WTC11 (cell line): Measurements from ENCODE around the gene IFNK. TPM values are rescaled to one million over a fixed set of nuclear protein-coding genes. Genes with fewer than 3 reads are reported as not detected.

ENCODE experiments used
- ATAC-seq: fragments of 200-7000 bp; cut with Tn5 transposase; 2 replicates; pipeline ENCODE4 v1.10.0; 2021; ENCODE audit warnings: mild to moderate bottlenecking, moderate library complexity
- CTCF ChIA-PET: fragments of 300-600 bp; sonication (Branson Sonifier 250); formaldehyde crosslinking; loops from one replicate; lab custom pipeline; 2021; ENCODE audit warnings: antibody characterized with exemption; lab: Charles Lee
- POLR2A ChIA-PET: fragments of 350-600 bp; sonication (Branson Sonifier 250); formaldehyde crosslinking; loops from one replicate; lab custom pipeline; 2021; ENCODE audit warnings: antibody characterized with exemption; lab: Charles Lee
- DNase-seq: peaks from one replicate; pipeline ENCODE4 v3.0.0; 2021; ENCODE audit warnings: low spot score
- H3K27ac Mint-ChIP-seq: 2 replicates; pipeline ENCODE4 v1.8.0; 2021; ENCODE audit warnings: mixed read lengths
- H3K27me3 Mint-ChIP-seq: 2 replicates; pipeline ENCODE4 v1.8.0; 2021; ENCODE audit warnings: low read depth, mild to moderate bottlenecking, moderate library complexity, mixed read lengths
- H3K36me3 Mint-ChIP-seq: 2 replicates; pipeline ENCODE4 v1.8.0; 2021; ENCODE audit warnings: mixed read lengths
- H3K4me1 Mint-ChIP-seq: 2 replicates; pipeline ENCODE4 v1.8.0; 2022; ENCODE audit warnings: mixed read lengths
- H3K4me3 Mint-ChIP-seq: 2 replicates; pipeline ENCODE4 v1.8.0; 2021; ENCODE audit warnings: mild to moderate bottlenecking, moderate library complexity, mixed read lengths
- H3K9me3 Mint-ChIP-seq: 2 replicates; pipeline ENCODE4 v1.8.0; 2021; ENCODE audit warnings: mixed read lengths
- AFF4 ChIP-seq: sonication (generic); formaldehyde crosslinking; IDR thresholded peaks from 2 replicates; pipeline ENCODE4 v1.8.1; 2023; ENCODE audit warnings: mild to moderate bottlenecking, missing genetic modification reagents, borderline replicate concordance
- E2F1 ChIP-seq: sonication (generic); formaldehyde crosslinking; IDR thresholded peaks from 2 replicates; pipeline ENCODE4 v1.8.0; 2022; ENCODE audit warnings: mild to moderate bottlenecking, missing genetic modification reagents
- E2F5 ChIP-seq: sonication (generic); formaldehyde crosslinking; IDR thresholded peaks from 2 replicates; pipeline ENCODE4 v1.8.1; 2022; ENCODE audit warnings: mild to moderate bottlenecking, moderate library complexity, missing genetic modification reagents
- FOXK1 ChIP-seq: sonication (generic); formaldehyde crosslinking; IDR thresholded peaks from 2 replicates; pipeline ENCODE4 v1.8.0; 2022; ENCODE audit warnings: mild to moderate bottlenecking, moderate library complexity, missing genetic modification reagents
- FOXP4 ChIP-seq: sonication (generic); formaldehyde crosslinking; IDR thresholded peaks from 2 replicates; pipeline ENCODE4 v1.8.0; 2022; ENCODE audit warnings: mild to moderate bottlenecking, missing genetic modification reagents
- GRHL2 ChIP-seq: fragments of 250-450 bp; sonication (Bioruptor Pico); IDR thresholded peaks from 2 replicates; pipeline ENCODE4 v1.8.0; 2022; ENCODE audit warnings: mild to moderate bottlenecking, moderate library complexity; ENCODE audit not compliant: insufficient replicate concordance, severe bottlenecking
- NFATC4 ChIP-seq: fragments of 250-450 bp; sonication (Bioruptor Pico); IDR thresholded peaks from 2 replicates; pipeline ENCODE4 v1.9.0; 2021; ENCODE audit warnings: mild to moderate bottlenecking
- SP1 ChIP-seq: sonication (generic); formaldehyde crosslinking; conservative IDR thresholded peaks from 2 replicates; pipeline ENCODE4 v1.8.1; 2022; ENCODE audit warnings: missing genetic modification reagents
- STAT6 ChIP-seq: sonication (generic); formaldehyde crosslinking; conservative IDR thresholded peaks from 2 replicates; pipeline ENCODE4 v1.8.1; 2023; ENCODE audit warnings: mild to moderate bottlenecking, low read depth, missing genetic modification reagents, moderate library complexity
- TCF7 ChIP-seq: sonication (generic); formaldehyde crosslinking; IDR thresholded peaks from 2 replicates; pipeline ENCODE4 v1.8.0; 2022; ENCODE audit warnings: mild to moderate bottlenecking, low read depth, missing genetic modification reagents, moderate library complexity
- ZNF138 ChIP-seq: sonication (generic); formaldehyde crosslinking; conservative IDR thresholded peaks from 2 replicates; pipeline ENCODE4 v1.8.1; 2022; ENCODE audit warnings: mild to moderate bottlenecking, moderate library complexity, missing genetic modification reagents
- ZNF219 ChIP-seq: sonication (generic); formaldehyde crosslinking; IDR thresholded peaks from 2 replicates; pipeline ENCODE4 v1.8.0; 2023; ENCODE audit warnings: missing genetic modification reagents, mild to moderate bottlenecking, borderline replicate concordance
- total RNA-seq: library from RNA; stranded (reverse); gene quantifications from 3 replicates; pipeline ENCODE4 v1.2.3, GENCODE V29; 2021
- TF ChIP-seq, protein P1 (sequence below): fragments of 250-450 bp; sonication (Bioruptor Pico); IDR thresholded peaks from 2 replicates; pipeline ENCODE4 v2.1.2; 2022; ENCODE audit warnings: mild to moderate bottlenecking, moderate library complexity

Gene IFNK
- total RNA-seq, 1 experiment from 2014 or later: not detected

DNA sequence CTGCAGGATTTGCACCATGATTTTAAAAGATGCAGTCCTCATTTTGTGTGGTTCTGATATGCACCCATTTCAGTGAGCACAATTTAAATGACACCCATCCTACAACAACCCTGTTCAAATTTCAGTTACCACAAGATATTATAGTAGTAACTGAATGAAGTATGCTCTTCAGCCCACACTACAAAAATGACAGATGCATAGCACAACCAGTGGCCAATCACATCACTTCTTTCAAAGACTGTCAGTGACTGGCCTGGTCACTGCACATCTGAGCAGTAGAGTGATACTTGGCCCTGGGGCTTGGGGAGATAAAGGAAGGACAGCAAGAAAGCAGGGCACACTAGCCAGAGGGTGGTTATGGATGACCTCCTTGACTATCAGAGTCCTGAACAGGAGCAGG lies 19.8 kb upstream of the IFNK start (continued):
- TF ChIP-seq E2F5 (CRISPR knock-in tag): no peak

GRCh38 chr9:27505744-27506161 lies 18.3 kb upstream of the IFNK start:
- H3K36me3 Mint-ChIP-seq: peaks cover 26% of the 10 kb centered on the region
- DNase-seq (no peak), ATAC-seq (no peak)
- no peak overlapping the region for H3K4me3 Mint-ChIP-seq
- POLR2A ChIA-PET: interaction anchor here (0.8 kb wide), 1 partner anchor 97 kb away, joined by 3 read pairs; no protein-coding TSS in a partner anchor
- peaks cover 22% of the 10 kb centered on the region for H3K9me3 Mint-ChIP-seq
- TF ChIP-seq GRHL2 (CRISPR knock-in tag): no peak
- TF ChIP-seq FOXK1 (CRISPR knock-in tag): no peak
- TF ChIP-seq NFATC4 (CRISPR knock-in tag): no peak
- TF ChIP-seq AFF4 (CRISPR knock-in tag): no peak
- TF ChIP-seq ZNF138 (CRISPR knock-in tag): no peak
- TF ChIP-seq STAT6 (CRISPR knock-in tag): no peak
- TF ChIP-seq, protein P1, sequence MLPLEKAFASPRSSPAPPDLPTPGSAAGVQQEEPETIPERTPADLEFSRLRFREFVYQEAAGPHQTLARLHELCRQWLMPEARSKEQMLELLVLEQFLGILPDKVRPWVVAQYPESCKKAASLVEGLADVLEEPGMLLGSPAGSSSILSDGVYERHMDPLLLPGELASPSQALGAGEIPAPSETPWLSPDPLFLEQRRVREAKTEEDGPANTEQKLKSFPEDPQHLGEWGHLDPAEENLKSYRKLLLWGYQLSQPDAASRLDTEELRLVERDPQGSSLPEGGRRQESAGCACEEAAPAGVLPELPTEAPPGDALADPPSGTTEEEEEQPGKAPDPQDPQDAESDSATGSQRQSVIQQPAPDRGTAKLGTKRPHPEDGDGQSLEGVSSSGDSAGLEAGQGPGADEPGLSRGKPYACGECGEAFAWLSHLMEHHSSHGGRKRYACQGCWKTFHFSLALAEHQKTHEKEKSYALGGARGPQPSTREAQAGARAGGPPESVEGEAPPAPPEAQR: no peak
- no peak for TF ChIP-seq E2F1 (CRISPR knock-in tag)
- no peak for TF ChIP-seq ZNF219 (CRISPR knock-in tag)
- no peak for TF ChIP-seq SP1 (CRISPR knock-in tag)
- no peak for TF ChIP-seq TCF7 (CRISPR knock-in tag)
- TF ChIP-seq FOXP4 (CRISPR knock-in tag): no peak
- TF ChIP-seq, all 79 proteins: peak for 0
- peak overlapping the region; percentile 35; the same call in 1 of the 2 replicates for H3K27ac Mint-ChIP-seq
- H3K27me3 Mint-ChIP-seq: no peaks in the 10 kb centered on the region
- CTCF ChIA-PET: interaction anchor here (0.7 kb wide), 1 partner anchor 173 kb away, joined by 4 read pairs; no protein-coding TSS in a partner anchor
- peaks cover 37% of the 10 kb centered on the region for H3K4me1 Mint-ChIP-seq
